NOMO-1 treated with DMSO at 0.1 percent for 48 hours (cell line): ENCODE results near the gene MRPS11.
"Not testable (repeated sequence)": the region's sequence is repeated elsewhere in the genome, so short reads cannot be mapped to it uniquely, and the experiment has no call there.

ENCODE experiments used
- DNase-seq: peaks from one replicate; lab custom pipeline; 2025; ENCODE audit not compliant: unreplicated experiment; lab: John Stamatoyannopoulos, UW

MRPS11 gene

DNA sequence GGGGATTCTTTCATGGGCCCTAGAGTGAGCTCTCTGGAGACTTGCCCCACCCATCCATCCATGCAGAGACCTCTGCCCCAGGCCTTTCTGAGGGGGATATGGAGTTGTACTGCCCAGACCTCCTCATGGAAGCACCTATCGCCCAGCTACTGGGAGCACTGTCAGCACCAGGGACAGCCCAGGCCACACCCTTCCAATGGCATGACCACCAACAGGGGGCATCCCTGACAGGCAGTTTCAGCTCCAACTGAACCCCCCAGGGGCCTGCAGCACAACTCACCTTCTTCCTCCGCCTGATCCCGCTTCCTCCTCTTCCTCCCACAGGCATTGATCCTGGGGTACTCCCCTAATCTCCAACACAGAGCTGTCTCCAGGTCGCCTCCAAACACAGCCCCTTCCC, 21.8 kb downstream of the MRPS11 start:
- no peak for DNase-seq

DNA sequence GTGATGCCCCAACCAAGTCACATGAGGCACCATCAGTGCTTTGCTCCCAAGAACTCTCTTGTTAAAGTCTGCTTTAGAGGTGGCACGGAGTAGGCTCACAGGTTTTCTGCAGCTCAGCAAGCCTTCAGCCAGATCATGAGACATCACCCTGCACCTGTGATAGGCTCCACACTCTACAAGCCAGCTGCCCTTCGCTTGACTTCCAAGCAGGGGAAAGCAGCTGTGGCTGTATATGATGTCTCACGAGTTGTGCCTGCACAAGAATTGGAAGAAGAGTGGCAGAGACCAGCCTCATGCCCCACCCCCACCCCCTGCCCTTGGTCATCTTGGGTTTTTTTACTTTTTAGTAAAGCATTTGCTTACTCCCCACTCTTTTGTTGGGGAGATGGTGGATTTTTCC, 22.5 kb downstream of the MRPS11 start:
- no peak for DNase-seq

DNA sequence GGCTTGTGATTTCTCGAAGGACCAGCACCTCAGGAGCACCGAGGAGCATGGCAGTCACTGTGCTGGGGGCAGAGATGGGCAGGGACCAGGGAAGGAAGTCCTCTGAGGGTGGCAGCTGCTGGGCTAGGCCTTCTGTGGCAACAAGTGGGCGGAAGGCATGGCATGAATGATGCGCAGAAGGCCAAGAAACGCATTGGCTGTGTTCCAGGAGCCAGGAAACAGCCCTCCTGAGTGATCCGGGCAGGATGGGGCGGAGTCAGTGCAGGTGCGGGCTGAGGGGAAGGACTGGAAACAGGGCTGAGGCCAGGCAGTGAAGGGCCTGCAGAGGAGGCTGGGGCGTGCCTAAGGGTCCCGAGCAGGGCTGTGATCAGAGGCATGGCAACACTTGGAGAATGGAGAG, 23.6 kb downstream of the MRPS11 start:
- DNase-seq: no peak

DNA sequence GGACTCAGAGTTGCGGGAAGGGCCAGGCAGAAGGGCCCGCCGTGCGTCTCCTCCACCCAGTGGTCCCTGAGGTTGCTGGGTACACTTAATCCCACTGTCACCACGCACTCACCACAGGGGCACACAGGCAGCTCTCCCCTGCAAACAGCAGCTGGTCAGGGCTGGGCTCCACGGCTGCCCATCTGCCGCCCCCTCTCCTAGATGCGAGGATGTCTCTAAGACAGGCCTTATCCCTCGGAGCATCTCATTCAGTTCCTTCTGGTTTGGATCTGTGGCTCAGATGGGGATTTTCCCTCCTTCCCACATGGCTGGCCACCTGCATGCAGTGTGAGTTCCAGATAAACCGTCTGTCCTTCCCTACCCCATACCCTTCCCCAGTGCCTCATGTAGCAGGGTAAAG, 26.3 kb downstream of the MRPS11 start:
- no peak for DNase-seq

DNA sequence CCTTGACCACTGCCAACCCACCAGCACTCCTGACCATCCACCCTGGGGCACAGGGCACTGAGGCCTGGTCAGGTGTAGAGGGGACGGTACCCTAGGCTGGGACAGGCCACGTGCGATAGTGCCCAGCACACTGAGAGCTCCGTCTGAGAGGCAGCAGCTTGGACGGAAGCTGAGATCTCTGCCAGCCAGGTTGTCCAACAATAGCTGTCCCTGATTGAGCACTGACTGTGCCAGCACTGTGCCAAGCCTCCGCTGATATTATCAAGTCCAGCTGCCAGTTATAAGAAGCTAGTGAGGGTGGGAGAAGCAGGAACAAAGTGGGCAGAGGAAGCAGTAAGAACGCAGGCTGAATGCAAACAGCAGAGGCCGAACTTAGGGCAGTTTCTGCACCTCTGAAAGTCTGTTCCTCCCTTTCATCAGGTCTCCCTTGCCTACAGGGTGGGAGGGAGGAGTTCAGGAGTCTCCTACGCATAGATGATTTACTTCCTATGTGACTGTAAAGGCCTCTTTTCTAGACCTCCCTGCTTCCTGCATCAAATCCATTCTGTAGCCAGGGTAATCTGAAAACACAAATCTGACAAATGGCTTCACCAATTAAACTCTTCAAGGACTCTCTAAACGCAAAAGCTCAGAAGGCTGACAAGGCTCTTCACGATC, 29.7 kb downstream of the MRPS11 start:
- DNase-seq: no peak

DNA sequence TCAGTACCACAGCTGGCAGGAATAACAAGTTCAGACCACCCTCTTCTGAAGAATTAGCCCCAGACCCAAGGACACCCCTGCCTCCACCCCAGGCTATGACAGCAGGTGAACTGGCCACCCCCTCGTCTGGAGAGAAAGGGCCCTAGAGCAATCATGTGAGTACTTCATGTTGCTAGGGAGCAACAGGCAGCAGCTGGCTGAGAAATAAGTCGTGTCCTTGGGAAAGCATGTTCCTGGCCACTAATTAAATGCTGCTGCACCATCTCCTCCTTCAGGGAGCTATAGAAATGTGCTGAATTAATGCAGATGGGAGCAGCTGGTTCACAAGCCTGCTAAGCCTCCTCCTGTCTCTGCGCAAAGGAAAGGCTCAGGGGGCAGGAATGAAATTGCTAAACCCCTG, 31.5 kb downstream of the MRPS11 start:
- no peak for DNase-seq

DNA sequence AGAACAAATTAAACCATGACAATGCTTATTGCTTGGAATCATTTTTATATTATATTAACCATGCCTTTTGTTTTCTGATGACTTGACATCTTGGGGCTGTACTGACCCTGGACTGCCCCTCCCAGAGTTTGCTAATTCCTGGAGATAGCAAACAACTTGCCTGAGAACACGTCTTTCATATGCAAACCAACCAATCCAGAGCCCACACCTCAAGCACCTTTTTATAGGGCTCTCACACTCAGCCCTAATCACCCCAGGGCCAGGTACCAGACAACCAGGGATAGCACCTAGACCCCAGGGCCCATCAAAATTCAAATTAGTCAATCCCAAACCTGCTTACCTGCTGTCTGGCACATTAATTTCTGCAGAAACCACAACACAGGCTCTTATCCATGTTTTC, 36.9 kb downstream of the MRPS11 start:
- no peak for DNase-seq

DNA sequence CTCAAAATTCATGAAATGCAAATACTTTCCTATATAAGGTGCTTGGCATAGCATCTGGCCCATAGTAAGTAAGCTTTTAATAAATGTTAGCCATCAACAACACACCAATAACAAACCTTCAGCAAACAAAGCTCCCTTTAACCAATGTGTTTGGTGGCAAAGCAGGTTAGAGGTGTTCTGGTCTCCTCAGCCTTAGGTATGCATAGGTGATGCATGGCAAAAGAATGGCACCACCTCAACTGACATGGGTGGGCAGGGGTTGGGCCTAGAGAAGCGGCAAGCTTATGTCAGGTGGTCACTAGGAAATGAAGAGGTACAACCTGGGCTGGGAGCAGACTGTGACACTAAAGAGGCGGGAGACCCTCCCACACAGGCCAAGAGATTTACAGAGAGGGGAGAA, 38.2 kb downstream of the MRPS11 start:
- no peak for DNase-seq

DNA sequence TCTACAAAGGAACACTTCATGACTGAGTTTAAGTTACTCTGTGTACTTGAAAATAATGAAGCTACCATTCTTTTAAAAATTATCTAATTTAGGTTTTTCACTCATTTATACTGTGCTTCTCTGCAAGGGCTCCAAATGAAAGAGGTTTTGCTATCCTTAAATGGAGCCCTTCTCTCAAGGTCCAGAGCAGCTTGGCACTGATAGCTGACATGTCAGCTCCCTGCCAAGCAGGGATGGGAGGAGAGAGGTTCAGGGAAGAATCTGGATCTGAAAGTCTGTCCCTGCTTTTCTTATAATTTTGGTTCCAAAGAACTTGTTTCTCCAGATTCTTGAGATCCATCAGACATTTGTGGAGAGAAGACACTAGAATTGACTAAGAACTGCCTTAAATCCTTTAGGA, 39.1 kb downstream of the MRPS11 start:
- no peak for DNase-seq

DNA sequence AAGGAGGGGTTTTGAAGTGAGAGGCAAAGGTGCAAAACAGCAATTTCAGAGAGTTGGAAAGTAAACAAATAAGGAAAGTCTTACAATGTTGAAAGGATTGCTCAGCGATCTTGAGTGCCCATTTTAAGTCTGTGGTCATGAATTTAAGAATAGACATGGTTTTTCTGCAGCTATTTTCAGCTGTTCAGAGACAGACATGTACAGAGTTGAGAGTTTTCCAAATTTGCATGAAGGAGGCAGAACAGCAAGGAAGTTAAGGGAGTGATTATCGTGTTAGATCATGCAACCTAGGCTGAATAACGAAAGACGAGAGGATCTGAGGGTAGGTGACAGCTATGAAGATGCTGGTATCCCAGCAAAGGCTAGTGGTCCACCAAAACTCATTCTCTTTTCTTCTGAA, 41.8 kb downstream of the MRPS11 start:
- no peak for DNase-seq

DNA sequence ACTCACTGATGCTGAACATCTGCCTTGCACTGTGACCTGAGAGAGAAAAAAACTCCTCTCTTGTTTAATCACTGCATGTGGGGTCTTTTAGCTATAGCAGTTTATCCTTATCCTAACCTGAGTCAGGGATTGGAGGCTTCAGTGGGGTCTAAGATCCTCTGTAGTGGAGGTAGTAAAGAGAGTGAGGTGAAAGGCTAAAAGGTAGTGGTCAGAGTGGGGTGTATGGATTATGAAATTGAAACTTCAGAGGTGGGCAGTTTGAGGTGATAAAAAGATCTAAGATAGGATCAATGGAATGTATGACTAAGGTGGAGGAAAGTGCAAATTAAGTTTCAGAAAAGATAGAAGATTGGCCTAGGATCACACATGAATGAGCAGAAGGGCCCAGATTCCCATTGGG, 42.5 kb downstream of the MRPS11 start:
- DNase-seq: no peak

DNA sequence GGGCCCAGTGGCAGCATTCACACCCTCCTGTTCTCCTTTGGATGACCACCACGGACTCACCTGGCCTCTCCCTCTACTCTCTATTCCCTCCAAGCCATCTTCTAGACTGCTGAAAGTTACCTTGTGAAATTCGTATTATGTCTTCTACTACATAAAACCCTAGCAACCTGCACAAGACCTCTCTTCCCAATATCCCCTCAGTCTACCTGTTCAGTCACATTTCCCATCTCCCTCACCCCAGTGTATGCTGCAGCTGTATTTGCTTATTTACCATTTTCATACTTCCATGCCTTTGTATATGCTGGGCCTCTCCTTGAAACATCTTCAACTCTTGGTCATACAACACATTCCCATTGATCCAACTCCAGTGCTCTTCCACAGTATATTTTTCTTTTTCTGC, 43.7 kb downstream of the MRPS11 start:
- no peak for DNase-seq

DNA sequence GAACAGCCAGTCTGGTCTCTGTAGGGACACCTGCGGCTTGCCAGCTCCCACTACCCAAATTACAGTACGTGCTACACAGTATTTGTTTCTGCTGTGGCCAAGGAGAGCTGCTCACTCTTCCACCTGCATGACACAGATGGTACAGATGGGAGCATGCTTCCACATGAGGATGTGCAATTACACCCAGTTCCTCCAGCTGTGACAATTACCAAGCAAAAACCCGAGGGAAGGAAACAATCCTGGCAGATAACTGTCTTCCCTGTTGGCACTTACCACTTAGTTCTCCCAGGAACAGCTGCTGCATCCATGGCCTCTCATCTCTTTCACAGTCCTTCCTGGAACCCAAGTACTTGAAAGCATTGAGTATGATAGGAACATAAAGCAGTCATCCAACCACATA, 44.6 kb downstream of the MRPS11 start:
- DNase-seq: no peak

DNA sequence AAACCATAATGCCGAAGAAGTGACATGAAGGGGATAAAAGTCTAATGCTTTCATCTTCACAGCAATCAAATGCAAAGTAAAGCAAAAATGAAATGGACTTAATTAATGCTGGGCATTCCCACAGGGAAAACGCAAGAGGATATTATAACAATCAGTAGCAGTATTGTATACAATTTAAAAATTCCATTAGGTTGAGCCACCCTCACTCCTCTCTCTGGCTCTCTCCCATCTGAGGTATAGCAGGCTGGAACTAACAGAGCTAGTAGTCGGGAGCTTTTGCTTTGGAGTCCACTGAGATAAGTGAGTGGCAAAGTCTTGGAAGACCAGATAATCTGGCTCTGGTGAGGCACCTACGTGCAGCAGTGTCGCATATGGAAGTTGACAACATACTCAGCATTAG, 45.1 kb downstream of the MRPS11 start:
- DNase-seq: no peak

DNA sequence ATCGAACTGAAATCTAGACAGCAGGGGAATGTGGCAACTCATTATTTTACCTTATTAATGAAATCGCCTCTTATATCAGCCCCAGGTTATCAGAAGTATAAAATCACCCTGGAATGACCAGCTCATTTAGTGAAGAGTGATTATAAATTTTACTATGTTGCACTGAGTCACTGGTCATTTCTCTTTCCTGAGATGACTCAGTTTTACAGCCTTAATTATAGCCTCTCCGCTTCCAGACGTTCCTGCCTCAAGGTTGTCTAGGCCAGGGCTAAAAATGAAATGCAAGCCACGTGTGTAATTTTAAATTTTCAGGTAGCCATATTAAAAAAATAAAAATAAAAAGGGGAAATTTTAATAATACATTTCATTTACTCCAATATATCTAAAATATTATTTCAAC, 45.7 kb downstream of the MRPS11 start:
- DNase-seq: no peak

DNA sequence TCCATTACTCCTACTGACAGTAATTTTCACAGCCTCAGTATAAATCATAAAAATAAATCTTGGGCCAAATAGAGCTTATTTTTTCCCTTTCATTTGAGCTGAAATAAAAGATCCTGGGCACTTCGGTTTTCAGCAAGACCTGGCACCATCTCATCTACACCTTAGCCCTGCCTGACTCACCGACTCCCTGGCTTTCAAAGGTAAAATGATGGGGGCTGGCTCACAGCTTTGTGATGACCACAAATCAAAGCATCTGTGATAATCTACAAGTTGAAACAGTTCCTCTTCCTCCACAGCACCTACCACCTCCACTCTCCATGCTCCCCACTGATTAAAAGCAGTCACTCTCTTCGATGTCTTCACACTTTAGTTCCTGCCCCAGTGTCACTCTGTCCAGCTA, 51.4 kb downstream of the MRPS11 start:
- no peak for DNase-seq

DNA sequence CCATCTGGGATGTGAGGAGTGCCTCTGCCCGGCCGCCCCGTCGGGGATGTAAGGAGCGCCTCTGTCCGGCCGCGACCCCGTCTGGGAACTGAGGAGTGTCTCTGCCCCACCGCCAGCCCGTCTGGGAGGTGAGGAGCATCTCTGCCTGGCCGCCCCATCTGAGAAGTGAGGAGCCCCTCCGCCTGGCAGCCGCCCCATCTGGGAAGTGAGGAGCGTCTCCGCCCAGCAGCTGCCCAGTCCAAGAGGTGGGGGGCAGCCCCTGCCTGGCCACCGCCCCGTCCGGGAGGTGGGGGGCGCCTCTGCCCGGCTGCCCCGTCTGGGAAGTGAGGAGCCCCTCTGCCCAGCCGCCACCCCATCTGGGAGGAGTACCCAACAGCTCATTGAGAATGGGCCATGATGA, 56.6 kb downstream of the MRPS11 start:
- not testable (repeated sequence) for DNase-seq

DNA sequence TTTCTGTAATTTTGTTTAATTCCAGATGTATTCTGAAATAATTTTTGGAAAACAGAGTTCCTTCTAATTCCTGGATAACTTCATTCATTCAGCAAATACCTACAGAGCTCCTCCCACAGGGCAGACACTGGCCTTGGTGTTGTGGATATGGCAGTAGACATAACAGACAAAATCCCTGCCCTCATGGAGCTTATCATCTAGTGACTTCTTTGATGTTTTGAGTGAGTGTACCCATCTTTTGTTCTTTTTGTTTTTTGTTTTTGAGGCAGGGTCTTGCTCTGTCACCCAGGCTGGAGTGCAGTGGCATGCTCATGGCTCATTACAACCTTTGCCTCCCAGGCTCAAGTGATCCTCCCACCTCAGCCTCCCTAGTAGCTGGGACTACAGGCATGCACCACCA, 57.9 kb downstream of the MRPS11 start:
- DNase-seq: no peak

DNA sequence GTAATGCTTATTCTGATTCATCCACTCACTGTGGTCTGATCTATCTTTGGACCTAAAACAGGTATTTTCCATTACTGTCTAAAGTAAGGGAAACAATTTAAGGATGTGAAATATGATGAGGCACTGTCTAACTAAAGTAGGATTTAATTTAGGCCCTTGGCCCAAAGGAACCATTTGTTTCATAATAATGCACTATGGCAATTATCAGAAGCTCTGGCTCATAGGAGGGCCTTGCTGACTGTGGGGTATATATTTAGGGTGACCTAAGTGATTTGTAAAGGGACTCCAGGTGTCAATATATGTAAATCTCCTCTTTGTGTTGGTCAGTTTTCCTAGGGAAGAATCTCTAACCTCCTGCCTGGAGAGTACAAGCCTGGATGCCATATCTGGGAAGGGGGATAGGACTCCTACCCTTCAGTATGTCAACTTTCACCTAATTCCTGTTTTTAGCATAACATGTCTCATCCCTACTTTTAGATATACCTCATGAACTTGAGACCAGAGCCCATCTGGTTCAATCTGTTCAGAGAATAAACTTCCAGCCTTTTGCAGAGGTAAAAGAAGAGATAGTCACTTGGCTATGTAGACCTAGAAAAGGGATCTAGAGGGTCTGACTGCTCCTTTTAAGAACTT, 58.9 kb downstream of the MRPS11 start:
- no peak for DNase-seq

DNA sequence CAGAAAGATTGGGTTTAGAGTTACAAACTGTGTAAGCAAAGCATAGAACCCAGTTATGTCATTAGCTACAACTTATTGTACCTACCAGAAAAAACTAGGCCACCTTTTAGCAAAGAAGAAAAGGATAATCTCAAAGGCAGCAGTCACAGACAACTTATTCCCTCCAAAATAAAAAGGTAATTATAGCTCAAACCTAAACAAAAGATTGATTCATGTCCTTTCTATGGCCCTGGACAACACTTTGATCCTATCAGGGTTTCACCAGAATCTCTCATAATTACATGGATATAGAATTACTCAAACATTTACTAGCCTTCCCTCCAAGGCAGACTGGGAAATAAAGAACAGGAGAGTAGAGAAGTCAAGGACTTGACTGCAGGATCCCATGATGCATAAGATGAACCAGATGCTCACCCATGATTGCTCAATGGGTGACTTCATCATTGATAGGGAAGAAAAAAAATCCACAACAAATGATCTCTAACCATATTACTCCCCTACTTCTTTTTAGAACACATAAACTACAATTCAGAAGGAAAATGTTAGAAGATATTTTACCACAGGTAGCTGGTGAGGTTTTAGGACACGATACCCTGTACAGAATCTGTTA, 61.6 kb downstream of the MRPS11 start:
- DNase-seq: no peak
